GM12874 (cell line): ENCODE data around the gene SPG21.

Source experiments
- CTCF ChIP-seq: IDR thresholded peaks from 2 replicates; pipeline ENCODE4 v1.5.1; 2011; ENCODE audit warnings: low read depth, mild to moderate bottlenecking, control low read depth, low read length, moderate library complexity; ENCODE audit not compliant: insufficient read depth

Gene SPG21

DNA sequence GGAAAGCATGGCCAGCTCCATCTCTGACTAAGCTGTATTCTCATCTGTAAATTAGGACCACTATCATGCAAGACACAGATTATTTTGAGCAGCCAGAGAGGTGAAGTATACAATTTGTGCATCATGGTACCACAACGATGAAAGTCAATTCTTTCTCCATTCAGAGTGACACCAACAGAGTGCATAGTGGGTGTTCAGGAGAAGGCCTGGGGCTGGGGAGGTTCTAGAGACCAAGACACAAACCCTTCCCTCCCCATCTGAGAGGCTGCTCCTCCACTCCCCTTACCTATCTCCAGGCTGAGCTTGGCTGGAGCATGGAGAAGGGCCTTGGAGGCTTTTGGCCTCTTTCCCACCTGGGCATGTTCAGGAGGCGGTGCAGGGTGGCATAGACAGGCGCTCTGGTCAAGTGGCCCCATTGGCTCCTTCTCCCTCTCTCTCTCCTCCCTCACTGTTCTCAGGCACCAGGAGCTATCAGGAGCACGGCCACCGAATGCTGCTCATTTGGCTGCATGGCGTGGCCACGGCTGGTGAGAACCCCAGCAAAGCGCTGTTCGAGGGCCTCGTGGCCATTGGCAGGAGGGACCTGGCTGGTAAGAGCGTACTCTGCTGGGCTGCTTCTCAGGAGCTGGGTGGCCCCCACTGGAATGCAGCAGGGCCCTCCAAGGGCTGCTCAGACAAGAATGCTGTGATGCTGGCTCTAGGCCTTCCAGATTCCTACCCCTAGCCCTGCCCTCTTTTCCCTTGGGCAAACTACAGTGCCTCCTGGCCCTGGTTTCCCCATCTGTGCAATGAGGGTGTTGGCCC is 40.1 kb downstream of the SPG21 start:
- no peak for TF ChIP-seq CTCF

DNA sequence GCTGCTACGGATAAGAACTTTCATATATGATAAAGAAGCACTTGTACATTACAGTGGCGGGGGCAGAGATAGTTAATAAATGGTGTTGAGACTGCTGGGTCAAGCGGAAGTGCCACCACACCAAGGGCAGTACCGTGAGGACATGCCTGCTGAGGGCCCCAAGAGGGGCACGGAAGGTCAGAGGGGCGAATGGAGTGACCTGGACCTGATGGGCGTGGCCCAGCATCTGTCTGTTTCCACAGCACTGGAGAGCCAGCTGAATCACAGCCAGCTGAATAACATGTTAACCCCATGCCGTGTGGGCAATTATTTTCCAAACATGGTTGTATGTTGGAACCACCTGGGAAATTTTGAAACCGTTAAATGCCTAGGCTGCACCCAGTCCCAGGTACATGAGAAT is 40.8 kb downstream of the SPG21 start:
- TF ChIP-seq CTCF, result no peak

GRCh38 chr15:64947211-64947610 is 42.5 kb downstream of the SPG21 start:
- no peak for TF ChIP-seq CTCF

- no peak for TF ChIP-seq CTCF
These were observed 44.8 kb downstream of the SPG21 start for GRCh38 chr15:64944961-64945360.

DNA sequence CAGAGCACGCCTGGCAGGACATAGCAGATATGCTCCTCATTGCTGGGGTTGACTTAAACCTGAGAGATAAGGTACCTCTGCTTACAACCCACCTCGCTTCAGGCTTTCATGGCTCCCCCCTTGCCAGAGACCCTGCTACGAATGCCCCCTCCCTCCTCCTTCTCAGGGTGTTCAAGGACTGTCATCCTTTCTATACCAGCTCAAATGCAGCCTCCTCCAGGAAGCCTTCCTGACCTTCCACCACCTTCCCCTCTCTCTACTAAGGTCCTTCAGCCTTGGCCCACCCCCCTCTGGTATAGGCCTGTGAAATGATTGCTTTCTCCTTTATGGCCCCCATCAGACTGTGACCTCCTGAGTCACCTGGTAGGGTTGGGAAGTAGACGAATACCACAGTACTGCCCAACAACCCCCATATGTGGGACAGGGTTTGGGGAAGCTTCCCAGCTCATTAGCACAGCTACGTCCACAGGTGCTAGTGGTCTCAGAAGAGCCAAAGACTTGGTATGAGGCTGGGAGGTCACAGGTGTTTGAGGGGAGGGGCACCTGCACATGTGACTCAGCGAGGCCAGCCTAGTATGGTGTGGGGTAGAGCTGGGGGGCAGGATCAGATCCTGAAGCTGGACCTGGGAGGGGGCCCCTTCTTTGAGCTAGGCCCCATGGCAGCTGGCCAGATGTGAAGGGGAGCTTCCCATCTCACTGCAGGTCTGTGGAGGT is 46.0 kb downstream of the SPG21 start:
- no peak for TF ChIP-seq CTCF

DNA sequence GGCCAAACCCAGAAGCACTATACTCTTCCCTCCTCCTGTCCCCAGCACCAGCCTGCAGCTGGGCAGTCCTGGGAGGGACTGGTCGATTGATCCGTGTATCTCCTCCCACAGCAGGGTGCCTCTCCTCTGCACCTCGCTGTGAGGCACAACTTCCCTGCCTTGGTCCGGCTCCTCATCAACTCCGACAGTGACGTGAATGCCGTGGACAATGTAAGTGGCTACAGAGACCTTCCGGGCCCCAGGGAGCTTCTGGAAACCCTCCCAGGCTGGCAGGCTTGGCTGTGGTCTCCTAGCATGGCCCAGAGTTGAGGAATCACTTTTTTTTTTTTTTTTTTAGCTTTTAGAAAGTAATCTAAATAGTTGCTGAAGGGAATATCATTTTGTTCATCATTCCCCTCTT is 47.4 kb downstream of the SPG21 start:
- no peak for TF ChIP-seq CTCF

DNA sequence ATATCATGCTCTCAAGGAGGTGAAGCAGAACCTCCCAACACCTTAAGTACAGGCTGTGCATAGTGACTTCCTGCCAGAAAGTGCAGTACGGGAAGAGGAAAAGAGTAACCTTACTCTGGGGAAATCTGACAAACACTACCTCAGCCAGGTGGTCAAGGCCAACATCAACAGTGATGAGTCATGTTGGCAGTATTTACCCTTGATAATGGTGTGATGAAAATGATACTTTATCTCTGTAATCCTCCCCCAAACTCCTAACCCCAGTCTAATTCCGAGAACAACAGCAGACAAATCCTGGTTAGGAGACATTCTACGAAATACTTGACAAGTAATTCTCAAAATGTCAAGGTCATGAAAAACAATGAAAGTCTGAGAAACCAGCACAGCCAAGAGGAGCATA is 51.5 kb downstream of the SPG21 start:
- TF ChIP-seq CTCF, result no peak
